ENCODE data around the gene B3GAT2. TPM values are rescaled to one million over a fixed set of nuclear protein-coding genes. Genes with fewer than 3 reads are reported as not detected.

B3GAT2 gene
- total and polyA plus RNA-seq, 4 donors: 0.06 to 0.65 (median 0.07) TPM

- DNase-seq (no peak), ATAC-seq (ENCODE audit: insufficient read depth, low FRiP score) (no peak)
- Histone ChIP-seq H3K27ac (ENCODE audit: low read depth in 1 of 2, low read length in 1 of 2) (no peak overlapping the region), H3K27me3 (ENCODE audit: control insufficient read depth in 3 of 3, insufficient read depth in 3 of 3, low read length in 2 of 3) (no peaks in the 10 kb centered on the region), H3K4me3 (no peak overlapping the region), H3K36me3 (ENCODE audit: control insufficient read depth in 4 of 4, insufficient read depth in 4 of 4, low read length in 4 of 4) (no peaks in the 10 kb centered on the region), H3K9ac (ENCODE audit: insufficient read depth in 1 of 2, low read length in 2 of 2) (no peak overlapping the region), H3K9me3 (ENCODE audit: control insufficient read depth in 4 of 4, insufficient read depth in 3 of 4, low read length in 3 of 4) (peaks cover 0 to 3% (median 0%) of the 10 kb centered on the region in 4 donors), H3K4me1 (ENCODE audit: control insufficient read depth in 5 of 5, insufficient read depth in 5 of 5, low read length in 5 of 5) (no peaks in the 10 kb centered on the region)
- 96 to 97% methylated on average over 3 of the region's 3 CpGs for WGBS, 2 donors
- no peak for TF ChIP-seq CTCF (IDR thresholded peaks at IDR 0.05; ENCODE audit: control extremely low read depth, extremely low read depth)
These were observed 125.4 kb downstream of the B3GAT2 start for GRCh38 chr6:70831427-70831826.

GRCh38 chr6:70823651-70824050, 133.2 kb downstream of the B3GAT2 start:
- H3K4me1 ChIP-seq (ENCODE audit: control insufficient read depth in 5 of 5, insufficient read depth in 5 of 5, low read length in 5 of 5): no peaks in the 10 kb centered on the region
- DNase-seq: no peak
- no peak overlapping the region for H3K4me3 ChIP-seq
- ATAC-seq (ENCODE audit: insufficient read depth, low FRiP score): no peak
- no peaks in the 10 kb centered on the region for H3K27me3 ChIP-seq (ENCODE audit: control insufficient read depth in 3 of 3, insufficient read depth in 3 of 3, low read length in 2 of 3)
- H3K27ac ChIP-seq (ENCODE audit: low read depth in 1 of 2, low read length in 1 of 2): no peak overlapping the region
- H3K9ac ChIP-seq (ENCODE audit: insufficient read depth in 1 of 2, low read length in 2 of 2): no peak overlapping the region
- H3K36me3 ChIP-seq (ENCODE audit: control insufficient read depth in 4 of 4, insufficient read depth in 4 of 4, low read length in 4 of 4): no peaks in the 10 kb centered on the region
- 88 to 95% methylated on average over 1 of the region's 1 CpG for WGBS, 2 donors
- no peaks in the 10 kb centered on the region for H3K9me3 ChIP-seq (ENCODE audit: control insufficient read depth in 4 of 4, insufficient read depth in 3 of 4, low read length in 3 of 4)
- TF ChIP-seq CTCF (IDR thresholded peaks at IDR 0.05; ENCODE audit: control extremely low read depth, extremely low read depth): no peak

GRCh38 chr6:70821751-70822150, 135.1 kb downstream of the B3GAT2 start:
- no peak for TF ChIP-seq CTCF (IDR thresholded peaks at IDR 0.05; ENCODE audit: control extremely low read depth, extremely low read depth)
- H3K4me3 ChIP-seq: no peak overlapping the region
- H3K9ac ChIP-seq (ENCODE audit: insufficient read depth in 1 of 2, low read length in 2 of 2): no peak overlapping the region
- ATAC-seq (ENCODE audit: insufficient read depth, low FRiP score) (no peak), DNase-seq (no peak)
- no peaks in the 10 kb centered on the region for H3K9me3 ChIP-seq (ENCODE audit: control insufficient read depth in 4 of 4, insufficient read depth in 3 of 4, low read length in 3 of 4)
- no peak overlapping the region for H3K27ac ChIP-seq (ENCODE audit: low read depth in 1 of 2, low read length in 1 of 2)
- no peaks in the 10 kb centered on the region for H3K4me1 ChIP-seq (ENCODE audit: control insufficient read depth in 5 of 5, insufficient read depth in 5 of 5, low read length in 5 of 5)
- 98 to 99% methylated on average over 2 of the region's 2 CpGs for WGBS, 2 donors
- no peaks in the 10 kb centered on the region for H3K27me3 ChIP-seq (ENCODE audit: control insufficient read depth in 3 of 3, insufficient read depth in 3 of 3, low read length in 2 of 3)
- H3K36me3 ChIP-seq (ENCODE audit: control insufficient read depth in 4 of 4, insufficient read depth in 4 of 4, low read length in 4 of 4): no peaks in the 10 kb centered on the region

GRCh38 chr6:70820778-70821177, 136.1 kb downstream of the B3GAT2 start:
- no peak overlapping the region for H3K9ac ChIP-seq (ENCODE audit: insufficient read depth in 1 of 2, low read length in 2 of 2)
- no peaks in the 10 kb centered on the region for H3K9me3 ChIP-seq (ENCODE audit: control insufficient read depth in 4 of 4, insufficient read depth in 3 of 4, low read length in 3 of 4)
- H3K4me1 ChIP-seq (ENCODE audit: control insufficient read depth in 5 of 5, insufficient read depth in 5 of 5, low read length in 5 of 5): no peaks in the 10 kb centered on the region
- DNase-seq (no peak), ATAC-seq (ENCODE audit: insufficient read depth, low FRiP score) (no peak)
- no peak for TF ChIP-seq CTCF (IDR thresholded peaks at IDR 0.05; ENCODE audit: control extremely low read depth, extremely low read depth)
- H3K36me3 ChIP-seq (ENCODE audit: control insufficient read depth in 4 of 4, insufficient read depth in 4 of 4, low read length in 4 of 4): no peaks in the 10 kb centered on the region
- WGBS, 2 donors: 98 to 100% methylated on average over 2 of the region's 2 CpGs
- H3K4me3 ChIP-seq: no peak overlapping the region
- H3K27me3 ChIP-seq (ENCODE audit: control insufficient read depth in 3 of 3, insufficient read depth in 3 of 3, low read length in 2 of 3): no peaks in the 10 kb centered on the region
- no peak overlapping the region for H3K27ac ChIP-seq (ENCODE audit: low read depth in 1 of 2, low read length in 1 of 2)

All from lung (tissue), 12 donors.